DND-41 (cell line): ENCODE measurements around the gene POU3F3.

ENCODE experiments used
- ATAC-seq: fragments of 200-7000 bp; cut with Tn5 transposase; 3 replicates; pipeline ENCODE4 v1.9.1; 2021; ENCODE audit warnings: low read depth; ENCODE audit not compliant: insufficient read depth
- DNase-seq: peaks from one replicate; pipeline ENCODE4 v3.0.0-alpha.2; 2020
- H2AFZ ChIP-seq: 2 replicates; pipeline ENCODE4 v1.6.0; 2012; ENCODE audit warnings: low read depth, low read length
- H3K27ac ChIP-seq: 2 replicates; pipeline ENCODE4 v1.5.1; 2012; ENCODE audit warnings: low read length, inconsistent platforms
- H3K27me3 ChIP-seq: fragments of 200-600 bp; sonication (generic); 2 replicates; pipeline ENCODE4 v1.6.0; 2012; ENCODE audit warnings: low read length, mild to moderate bottlenecking, inconsistent platforms; ENCODE audit not compliant: insufficient read depth, poor library complexity
- H3K36me3 ChIP-seq: 2 replicates; pipeline ENCODE4 v1.5.1; 2012; ENCODE audit warnings: low read length, inconsistent platforms; ENCODE audit not compliant: insufficient read depth
- H3K4me1 ChIP-seq: 2 replicates; pipeline ENCODE4 v1.5.1; 2012; ENCODE audit warnings: mild to moderate bottlenecking, low read length; ENCODE audit not compliant: insufficient read depth
- H3K4me2 ChIP-seq: 2 replicates; pipeline ENCODE4 v1.6.0; 2012; ENCODE audit warnings: mild to moderate bottlenecking, moderate library complexity, low read length, inconsistent platforms; ENCODE audit not compliant: insufficient read depth
- H3K4me3 ChIP-seq, 2 experiments: fragments of 200-600 bp in 1 of 2; shearing (Covaris generic) in 1 of 2; 2 replicates each; pipeline ENCODE4 v1.5.1; 2012 to 2016; ENCODE audit warnings: inconsistent platforms in 2 of 2, low read length in 2 of 2, mild to moderate bottlenecking in 2 of 2, low read depth in 1 of 2, moderate library complexity in 1 of 2
- H3K79me2 ChIP-seq: 2 replicates; pipeline ENCODE4 v1.6.0; 2012; ENCODE audit warnings: low read length, inconsistent platforms; ENCODE audit not compliant: insufficient read depth
- H3K9ac ChIP-seq: 2 replicates; pipeline ENCODE4 v1.6.0; 2012; ENCODE audit warnings: low read depth, mild to moderate bottlenecking, inconsistent platforms, low read length, moderate library complexity
- H3K9me3 ChIP-seq: 2 replicates; pipeline ENCODE4 v1.5.1; 2012; ENCODE audit warnings: low read length, moderate library complexity, mild to moderate bottlenecking, inconsistent platforms; ENCODE audit not compliant: insufficient read depth, severe bottlenecking
- H4K20me1 ChIP-seq: 2 replicates; pipeline ENCODE4 v1.6.0; 2012; ENCODE audit warnings: low read length; ENCODE audit not compliant: insufficient read depth
- CTCF ChIP-seq: IDR thresholded peaks from 2 replicates; pipeline ENCODE4 v1.5.1; 2012; ENCODE audit warnings: borderline replicate concordance, low read length, moderate library complexity, mild to moderate bottlenecking; ENCODE audit not compliant: poor library complexity, severe bottlenecking; ENCODE audit errors: extremely low read depth
- EZH2 ChIP-seq: IDR thresholded peaks from 3 replicates; pipeline ENCODE4 v1.6.1; 2012; ENCODE audit warnings: borderline replicate concordance, low read depth, mild to moderate bottlenecking, moderate library complexity, low read length, inconsistent platforms; ENCODE audit not compliant: severe bottlenecking

Gene POU3F3

DNA sequence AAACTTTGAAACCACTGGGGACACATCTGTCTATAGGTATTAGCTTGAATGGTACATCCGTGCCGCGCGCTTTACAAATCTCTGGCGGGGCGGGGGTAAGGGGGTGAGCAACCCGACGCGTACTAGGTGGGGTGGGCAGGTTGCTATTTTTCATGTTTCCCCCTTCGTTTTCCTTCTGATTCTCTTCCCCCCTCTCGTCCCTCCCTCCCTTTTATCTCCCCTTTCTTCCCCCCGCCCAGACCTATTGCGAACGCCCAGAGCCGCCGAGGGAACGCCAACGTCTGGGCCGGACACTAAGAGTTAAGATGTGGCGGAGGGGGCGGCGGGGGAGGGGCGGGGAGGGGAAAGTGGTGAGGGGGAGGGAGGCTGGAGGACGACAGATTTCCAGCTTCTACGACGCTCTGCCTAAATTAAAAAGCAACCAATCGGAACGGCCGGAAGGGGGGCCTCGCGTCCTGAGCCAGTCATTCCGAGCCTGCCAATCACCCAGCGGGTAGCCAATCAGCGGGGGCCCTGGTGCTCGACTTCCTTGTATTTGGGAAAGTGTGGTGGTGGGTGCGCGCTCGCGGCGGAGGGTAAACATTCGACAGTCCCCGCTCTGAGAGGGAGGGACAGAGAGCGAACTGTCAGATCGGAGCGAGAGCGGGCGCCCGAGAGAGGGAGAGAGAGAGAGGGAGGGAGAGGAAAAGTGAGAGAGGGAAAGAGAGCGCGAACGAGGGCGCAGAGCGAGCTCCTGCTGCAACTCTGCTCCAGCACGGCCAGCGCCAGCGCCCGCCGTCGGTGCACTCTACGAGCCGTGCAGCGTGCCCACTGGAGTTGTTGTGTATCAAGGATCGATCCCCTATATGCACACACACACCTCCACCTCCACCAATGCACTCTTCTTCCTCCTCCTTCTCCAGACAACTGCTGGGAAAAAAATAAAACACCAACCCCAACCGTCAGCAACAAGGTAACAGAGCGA lies at the start of gene POU3F3:
TSS of gene POU3F3 (plus strand) at position 582 of the 964 bp plus-strand sequence. CDS start 1,396 bp downstream, outside the sequence.
- Histone ChIP-seq H3K36me3 (no peaks in the 10 kb centered on the region), H3K9me3 (no peaks in the 10 kb centered on the region), H3K4me2 (no peak within 1 kb of the TSS), H4K20me1 (no peaks in the 10 kb centered on the region), H2AFZ (no peak within 1 kb of the TSS), H3K4me3 (no peak within 1 kb of the TSS), H3K27ac (no peak within 1 kb of the TSS), H3K4me1 (no peaks in the 10 kb centered on the region), H3K79me2 (no peaks in the 10 kb centered on the region), H3K27me3 (no peaks in the 10 kb centered on the region), H3K9ac (no peak within 1 kb of the TSS)
- DNase-seq (no peak), ATAC-seq (no peak)
- TF ChIP-seq CTCF (no peak), EZH2 (no peak)

- no peaks in the 10 kb centered on the region for H3K36me3 ChIP-seq
- no peaks in the 10 kb centered on the region for H3K27me3 ChIP-seq
- H3K9ac ChIP-seq: no peak overlapping the region
- no peak overlapping the region for H3K4me2 ChIP-seq
- no peaks in the 10 kb centered on the region for H3K79me2 ChIP-seq
- H3K4me3 ChIP-seq: no peak overlapping the region
- DNase-seq (no peak), ATAC-seq (no peak)
- H3K4me1 ChIP-seq: no peaks in the 10 kb centered on the region
- no peaks in the 10 kb centered on the region for H4K20me1 ChIP-seq
- no peaks in the 10 kb centered on the region for H3K9me3 ChIP-seq
- H3K27ac ChIP-seq: no peak overlapping the region
- H2AFZ ChIP-seq: no peak overlapping the region
- TF ChIP-seq EZH2 (no peak), CTCF (no peak)
These were observed 49.6 kb upstream of the POU3F3 start for GRCh38 chr2:104804148-104804890.

DNA sequence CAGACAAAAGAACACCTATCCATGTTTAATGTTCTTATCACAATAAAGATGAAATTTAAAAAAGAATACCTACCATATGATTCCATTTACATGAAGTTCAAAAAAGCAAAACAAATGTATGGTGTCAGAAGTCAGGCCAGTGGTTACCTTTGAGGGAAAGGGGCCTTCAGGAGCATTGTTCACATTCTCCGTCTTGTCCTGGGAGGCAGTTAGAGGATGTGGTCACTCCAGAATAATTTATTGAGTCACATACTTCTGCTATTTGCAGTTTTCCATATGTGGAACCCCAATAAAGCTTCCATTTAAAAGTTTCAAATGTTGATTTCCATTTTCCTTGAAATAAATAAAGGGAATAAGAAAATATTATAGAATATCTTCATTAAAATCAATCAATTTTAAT lies 41.6 kb upstream of the POU3F3 start:
- Histone ChIP-seq H3K27ac (no peak overlapping the region), H3K9me3 (no peaks in the 10 kb centered on the region), H3K4me2 (no peak overlapping the region), H3K79me2 (no peaks in the 10 kb centered on the region), H3K36me3 (no peaks in the 10 kb centered on the region), H2AFZ (no peak overlapping the region), H3K9ac (no peak overlapping the region), H3K4me3 (no peak overlapping the region), H4K20me1 (no peaks in the 10 kb centered on the region), H3K4me1 (no peaks in the 10 kb centered on the region), H3K27me3 (no peaks in the 10 kb centered on the region)
- TF ChIP-seq CTCF (no peak), EZH2 (no peak)
- ATAC-seq: no peak
- DNase-seq: no peak
